K562 (cell line): ENCODE results near the gene PAK1IP1. TPM values are rescaled to one million over a fixed set of nuclear protein-coding genes. Genes with fewer than 3 reads are reported as not detected.
A peak's percentile ranks its signal among the peaks of the same experiment; 100 is the strongest.

Source experiments
- AFF4 ChIP-seq: sonication (generic); formaldehyde crosslinking; IDR thresholded peaks from 2 replicates; pipeline ENCODE4 v1.8.0; 2023; ENCODE audit warnings: mild to moderate bottlenecking, missing genetic modification reagents
- ARID3A ChIP-seq: IDR thresholded peaks from 2 replicates; pipeline ENCODE4 v1.6.1; 2012; ENCODE audit warnings: low read depth, low read length, improper control_type of control experiment, borderline replicate concordance
- CHAMP1 ChIP-seq: fragments of 450-650 bp; IDR thresholded peaks from 2 replicates; pipeline ENCODE4 v1.6.1; 2016; ENCODE audit warnings: mild to moderate bottlenecking
- MCM2 ChIP-seq: fragments of 450-650 bp; IDR thresholded peaks from 2 replicates; pipeline ENCODE4 v1.6.1; 2017; ENCODE audit warnings: low read depth, mild to moderate bottlenecking
- NCOA6 ChIP-seq: fragments of 450-650 bp; IDR thresholded peaks from 2 replicates; pipeline ENCODE4 v1.6.1; 2017; ENCODE audit warnings: mild to moderate bottlenecking
- TAL1 ChIP-seq: fragments of 450-650 bp; IDR thresholded peaks from 2 replicates; pipeline ENCODE4 v1.6.1; 2016; ENCODE audit warnings: mild to moderate bottlenecking
- TCF3 ChIP-seq: sonication (generic); formaldehyde crosslinking; IDR thresholded peaks from 2 replicates; pipeline ENCODE4 v1.4.0; 2020; ENCODE audit warnings: mild to moderate bottlenecking, missing genetic modification reagents
- TRIM25 ChIP-seq: fragments of 450-650 bp; IDR thresholded peaks from 2 replicates; pipeline ENCODE4 v1.7.0; 2016; ENCODE audit warnings: borderline replicate concordance
- ZBTB11 ChIP-seq, 3 experiments: fragments of 200-800 bp in 1 of 3; fragments of 250-450 bp in 1 of 3; fragments of 450-650 bp in 1 of 3; sonication (Bioruptor Pico) in 1 of 3; sonication (Bioruptor generic) in 1 of 3; formaldehyde crosslinking in 1 of 3; IDR thresholded peaks; 2 replicates each; pipeline versions ENCODE4 v1.6.1 to v1.8.0; 2016 to 2022; ENCODE audit warnings: mild to moderate bottlenecking in 2 of 3, missing genetic modification characterization in 2 of 3, missing compliant biosample characterization in 1 of 3, moderate library complexity in 1 of 3
- ZNF24 ChIP-seq: fragments of 450-650 bp; IDR thresholded peaks from 2 replicates; pipeline ENCODE4 v1.6.1; 2016
- ZNF512 ChIP-seq: IDR thresholded peaks from 2 replicates; pipeline ENCODE4 v1.6.1; 2016; ENCODE audit warnings: missing genetic modification characterization, missing compliant biosample characterization
- ZNF696 ChIP-seq: fragments of 250-450 bp; sonication (Bioruptor Pico); conservative IDR thresholded peaks from 2 replicates; pipeline ENCODE4 v1.4.0; 2020; ENCODE audit warnings: mild to moderate bottlenecking, moderate library complexity
- polyA plus RNA-seq, 8 experiments: library from polyadenylated mRNA; depleted of rRNA in 4 of 8; stranded (reverse) in 5 of 8; unstranded in 3 of 8; fragments of >200 nt; fragmentation: Nextera tagmentation in 2 of 8; fragmentation: Illumina TruSeq in 1 of 8; extraction: Ambion mirVana in 2 of 8; extraction: Trizol in 1 of 8; gene quantifications; 2 replicates each; pipeline versions ENCODE4 v1.2.1 to v1.2.3, GENCODE V29; 2011 to 2014; ENCODE audit warnings: inconsistent platforms in 1 of 8, missing spikeins in 1 of 8
- total RNA-seq, 7 experiments: library from RNA; depleted of rRNA in 6 of 7; stranded (reverse); fragments of >200 nt in 6 of 7; fragmentation: Illumina TruSeq in 2 of 7; extraction: Trizol in 2 of 7; gene quantifications; 2 replicates each; pipeline versions ENCODE4 v1.2.1 to v1.2.3, GENCODE V29; 2011 to 2021; ENCODE audit warnings: low replicate concordance in 1 of 7

PAK1IP1 gene
- total and polyA plus RNA-seq, 9 of the 15 experiments (the other 6 are each of a cell fraction or from before 2014, with no cell fraction given): 50.0 to 200 (median 87.0) TPM

- TF ChIP-seq ZNF512 (no peak), MCM2 (no peak), NCOA6 (no peak), ZNF696 (no peak), ARID3A (no peak), ZNF24 (no peak), ZBTB11 (CRISPR knock-in tag; IDR thresholded peaks at IDR 0.05) (peak in 1 of 3 experiments; percentile 69; a peak in 1 of 6 replicates), TCF3 (CRISPR knock-in tag) (no peak), TAL1 (no peak), TRIM25 (no peak), AFF4 (CRISPR knock-in tag) (no peak), CHAMP1 (no peak)
Observed at GRCh38 chr6:10662207-10662606, 32.6 kb upstream of the PAK1IP1 start (continued).
